ENCODE results near the gene RPA1.

RPA1 gene

DNA sequence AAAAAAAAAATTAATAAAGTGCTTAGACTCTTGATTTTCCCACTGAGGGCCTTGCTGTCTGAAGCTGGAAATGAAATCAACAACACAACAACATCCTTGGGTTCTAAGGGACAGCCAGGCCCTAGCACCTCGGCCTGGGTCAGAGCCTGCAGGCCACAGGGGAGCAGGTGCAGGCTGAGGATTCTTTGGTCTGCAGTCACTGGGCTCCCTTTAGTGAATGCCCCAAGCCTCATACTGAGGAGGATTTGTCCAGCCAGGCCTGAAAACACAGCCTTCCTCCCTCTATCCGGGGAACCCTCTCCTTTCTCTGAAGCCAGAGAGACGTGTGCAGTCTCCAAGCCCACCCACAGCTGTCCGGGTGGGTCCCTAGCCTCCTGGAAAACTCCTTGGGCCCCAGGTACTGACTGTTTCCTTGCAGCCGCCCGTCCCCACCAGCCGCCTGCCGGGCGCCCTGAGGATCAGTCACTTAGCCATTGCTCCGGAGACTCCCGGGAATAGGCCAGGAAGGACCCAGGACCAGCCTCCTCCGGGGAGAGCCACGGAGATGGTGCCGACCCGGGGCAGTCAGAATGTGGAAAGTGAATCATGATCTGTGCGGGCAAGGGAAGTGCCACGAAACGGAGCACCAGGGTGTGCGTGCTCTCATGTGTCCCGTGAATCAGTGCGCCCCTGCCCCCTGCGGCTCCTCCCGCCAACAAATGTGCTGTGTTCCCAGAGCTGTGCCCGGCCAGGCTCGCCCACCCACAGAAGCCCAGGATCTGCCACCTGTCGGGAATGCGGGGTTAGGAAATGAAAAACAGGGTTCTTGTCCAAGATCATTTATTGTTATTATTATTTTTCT lies 104.3 kb downstream of the RPA1 start:
- Histone ChIP-seq H2AFZ (ENCODE audit: low read length) (no peak overlapping the region), H3F3A (ENCODE audit: insufficient read depth, low read length) (no peaks in the 10 kb centered on the region), H3K9me2 (replicated peaks; ENCODE audit: insufficient read depth, low read length) (no peaks in the 10 kb centered on the region), H3K9me3 (replicated peaks; ENCODE audit: insufficient read depth, low read length) (no peaks in the 10 kb centered on the region), H3K4me1 (ENCODE audit: low read length) (no peaks in the 10 kb centered on the region), H3K27me3 (replicated peaks; ENCODE audit: insufficient read depth, low read length) (peaks cover 90% of the 10 kb centered on the region), H4K20me1 (ENCODE audit: insufficient read depth, low read length) (no peaks in the 10 kb centered on the region), H3K27ac (ENCODE audit: low read length) (no peak overlapping the region), H3K4me3 (ENCODE audit: low read length) (no peak overlapping the region), H3K79me2 (ENCODE audit: low read length) (no peaks in the 10 kb centered on the region), H3K36me3 (replicated peaks; ENCODE audit: insufficient read depth, low read length) (no peaks in the 10 kb centered on the region), H3K9ac (ENCODE audit: low read length) (no peak overlapping the region), H3K4me2 (ENCODE audit: low read depth, low read length) (no peak overlapping the region)
- TF ChIP-seq, protein P1, sequence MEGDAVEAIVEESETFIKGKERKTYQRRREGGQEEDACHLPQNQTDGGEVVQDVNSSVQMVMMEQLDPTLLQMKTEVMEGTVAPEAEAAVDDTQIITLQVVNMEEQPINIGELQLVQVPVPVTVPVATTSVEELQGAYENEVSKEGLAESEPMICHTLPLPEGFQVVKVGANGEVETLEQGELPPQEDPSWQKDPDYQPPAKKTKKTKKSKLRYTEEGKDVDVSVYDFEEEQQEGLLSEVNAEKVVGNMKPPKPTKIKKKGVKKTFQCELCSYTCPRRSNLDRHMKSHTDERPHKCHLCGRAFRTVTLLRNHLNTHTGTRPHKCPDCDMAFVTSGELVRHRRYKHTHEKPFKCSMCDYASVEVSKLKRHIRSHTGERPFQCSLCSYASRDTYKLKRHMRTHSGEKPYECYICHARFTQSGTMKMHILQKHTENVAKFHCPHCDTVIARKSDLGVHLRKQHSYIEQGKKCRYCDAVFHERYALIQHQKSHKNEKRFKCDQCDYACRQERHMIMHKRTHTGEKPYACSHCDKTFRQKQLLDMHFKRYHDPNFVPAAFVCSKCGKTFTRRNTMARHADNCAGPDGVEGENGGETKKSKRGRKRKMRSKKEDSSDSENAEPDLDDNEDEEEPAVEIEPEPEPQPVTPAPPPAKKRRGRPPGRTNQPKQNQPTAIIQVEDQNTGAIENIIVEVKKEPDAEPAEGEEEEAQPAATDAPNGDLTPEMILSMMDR (IDR thresholded peaks at IDR 0.05; ENCODE audit: low read length): no peak
- no peak for TF ChIP-seq EZH2phosphoT487 (IDR thresholded peaks at IDR 0.05; ENCODE audit: low read length)
- no peak for TF ChIP-seq EZH2 (optimal IDR thresholded peaks at IDR 0.05; ENCODE audit: low read depth, low read length)
- DNase-seq: no peak

DNA sequence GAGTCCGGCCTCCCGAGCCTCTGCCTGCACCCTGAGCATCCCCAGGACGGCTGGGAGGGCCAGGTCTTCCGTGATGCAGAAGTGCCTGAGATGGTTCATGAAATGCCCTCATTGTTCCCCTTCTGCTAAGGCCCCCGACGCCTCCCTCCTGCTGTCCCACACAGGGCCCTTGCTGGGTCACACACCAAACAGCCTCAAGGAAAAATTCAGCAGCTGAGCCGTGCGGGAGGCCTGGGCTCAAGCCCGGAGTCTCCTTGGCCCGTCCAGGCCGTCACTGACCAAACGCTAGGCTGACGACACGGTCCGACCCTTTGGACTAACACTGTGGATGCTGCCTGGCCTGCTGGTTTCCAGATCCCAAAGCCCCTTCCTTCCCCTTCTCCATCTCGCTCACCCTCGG lies 105.1 kb downstream of the RPA1 start:
- H3K27me3 ChIP-seq (replicated peaks; ENCODE audit: insufficient read depth, low read length): peaks cover 90% of the 10 kb centered on the region
- no peaks in the 10 kb centered on the region for H3K4me1 ChIP-seq (ENCODE audit: low read length)
- no peaks in the 10 kb centered on the region for H3F3A ChIP-seq (ENCODE audit: insufficient read depth, low read length)
- no peak overlapping the region for H3K4me3 ChIP-seq (ENCODE audit: low read length)
- TF ChIP-seq EZH2phosphoT487 (IDR thresholded peaks at IDR 0.05; ENCODE audit: low read length): no peak
- H3K9me2 ChIP-seq (replicated peaks; ENCODE audit: insufficient read depth, low read length): no peaks in the 10 kb centered on the region
- H2AFZ ChIP-seq (ENCODE audit: low read length): no peak overlapping the region
- no peak overlapping the region for H3K9ac ChIP-seq (ENCODE audit: low read length)
- no peak overlapping the region for H3K4me2 ChIP-seq (ENCODE audit: low read depth, low read length)
- no peaks in the 10 kb centered on the region for H4K20me1 ChIP-seq (ENCODE audit: insufficient read depth, low read length)
- H3K79me2 ChIP-seq (ENCODE audit: low read length): no peaks in the 10 kb centered on the region
- H3K9me3 ChIP-seq (replicated peaks; ENCODE audit: insufficient read depth, low read length): no peaks in the 10 kb centered on the region
- no peak overlapping the region for H3K27ac ChIP-seq (ENCODE audit: low read length)
- no peaks in the 10 kb centered on the region for H3K36me3 ChIP-seq (replicated peaks; ENCODE audit: insufficient read depth, low read length)
- DNase-seq: no peak

- Histone ChIP-seq H3K79me2 (ENCODE audit: low read length) (no peaks in the 10 kb centered on the region), H3K4me1 (ENCODE audit: low read length) (no peaks in the 10 kb centered on the region), H3K27ac (ENCODE audit: low read length) (no peak overlapping the region), H3K9me2 (replicated peaks; ENCODE audit: insufficient read depth, low read length) (no peaks in the 10 kb centered on the region), H3K4me2 (ENCODE audit: low read depth, low read length) (no peak overlapping the region), H3K27me3 (replicated peaks; ENCODE audit: insufficient read depth, low read length) (peaks cover 90% of the 10 kb centered on the region), H2AFZ (ENCODE audit: low read length) (no peak overlapping the region), H3F3A (ENCODE audit: insufficient read depth, low read length) (no peaks in the 10 kb centered on the region), H3K36me3 (replicated peaks; ENCODE audit: insufficient read depth, low read length) (no peaks in the 10 kb centered on the region), H3K9ac (ENCODE audit: low read length) (no peak overlapping the region), H4K20me1 (ENCODE audit: insufficient read depth, low read length) (no peaks in the 10 kb centered on the region), H3K4me3 (ENCODE audit: low read length) (no peak overlapping the region), H3K9me3 (replicated peaks; ENCODE audit: insufficient read depth, low read length) (no peaks in the 10 kb centered on the region)
- DNase-seq: no peak
- TF ChIP-seq EZH2 (optimal IDR thresholded peaks at IDR 0.05; ENCODE audit: low read depth, low read length) (no peak), EZH2phosphoT487 (IDR thresholded peaks at IDR 0.05; ENCODE audit: low read length) (no peak)
- TF ChIP-seq, protein P1 (IDR thresholded peaks at IDR 0.05; ENCODE audit: low read length): no peak
These were observed 107.0 kb downstream of the RPA1 start for GRCh38 chr17:1936766-1937165.

DNA sequence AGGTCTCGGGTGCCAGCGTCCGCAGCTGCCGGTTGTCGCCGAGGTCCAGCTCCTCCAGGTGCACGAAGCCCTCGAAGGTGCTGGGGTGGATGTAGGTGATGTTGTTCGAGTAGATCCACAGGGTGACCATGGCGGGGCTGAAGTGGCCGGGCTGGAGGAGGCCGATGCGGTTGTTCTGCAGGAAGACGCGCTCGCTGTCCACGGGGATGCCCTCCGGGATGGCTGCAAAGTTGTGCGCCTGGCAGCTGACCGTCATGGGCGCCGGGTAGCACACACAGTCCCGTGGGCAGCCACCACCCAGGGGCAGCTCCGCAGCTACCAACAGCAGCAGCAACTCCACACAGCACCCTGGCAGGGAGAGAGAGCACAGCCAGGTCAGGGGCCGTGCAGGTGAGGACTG lies 107.7 kb downstream of the RPA1 start:
- no peaks in the 10 kb centered on the region for H4K20me1 ChIP-seq (ENCODE audit: insufficient read depth, low read length)
- H2AFZ ChIP-seq (ENCODE audit: low read length): no peak overlapping the region
- no peak overlapping the region for H3K4me2 ChIP-seq (ENCODE audit: low read depth, low read length)
- no peak overlapping the region for H3K27ac ChIP-seq (ENCODE audit: low read length)
- no peaks in the 10 kb centered on the region for H3K9me3 ChIP-seq (replicated peaks; ENCODE audit: insufficient read depth, low read length)
- no peak for DNase-seq
- H3F3A ChIP-seq (ENCODE audit: insufficient read depth, low read length): no peaks in the 10 kb centered on the region
- no peak for TF ChIP-seq EZH2phosphoT487 (IDR thresholded peaks at IDR 0.05; ENCODE audit: low read length)
- TF ChIP-seq, protein P1 (IDR thresholded peaks at IDR 0.05; ENCODE audit: low read length): no peak
- no peak for TF ChIP-seq EZH2 (optimal IDR thresholded peaks at IDR 0.05; ENCODE audit: low read depth, low read length)
- no peak overlapping the region for H3K9ac ChIP-seq (ENCODE audit: low read length)
- H3K4me3 ChIP-seq (ENCODE audit: low read length): no peak overlapping the region
- no peaks in the 10 kb centered on the region for H3K79me2 ChIP-seq (ENCODE audit: low read length)
- no peaks in the 10 kb centered on the region for H3K4me1 ChIP-seq (ENCODE audit: low read length)
- no peaks in the 10 kb centered on the region for H3K9me2 ChIP-seq (replicated peaks; ENCODE audit: insufficient read depth, low read length)
- peaks cover 91% of the 10 kb centered on the region for H3K27me3 ChIP-seq (replicated peaks; ENCODE audit: insufficient read depth, low read length)
- H3K36me3 ChIP-seq (replicated peaks; ENCODE audit: insufficient read depth, low read length): no peaks in the 10 kb centered on the region

Data from MM.1S (cell line).